NCI-H1417 (cell line): ENCODE results near the gene IFT57.
"Not testable (repeated sequence)": the region's sequence is repeated elsewhere in the genome, so short reads cannot be mapped to it uniquely, and the experiment has no call there.

Source experiments
- DNase-seq, 3 experiments: peaks; one replicate each; lab custom pipeline; 2025; lab: John Stamatoyannopoulos, UW

The IFT57 gene, protein sequence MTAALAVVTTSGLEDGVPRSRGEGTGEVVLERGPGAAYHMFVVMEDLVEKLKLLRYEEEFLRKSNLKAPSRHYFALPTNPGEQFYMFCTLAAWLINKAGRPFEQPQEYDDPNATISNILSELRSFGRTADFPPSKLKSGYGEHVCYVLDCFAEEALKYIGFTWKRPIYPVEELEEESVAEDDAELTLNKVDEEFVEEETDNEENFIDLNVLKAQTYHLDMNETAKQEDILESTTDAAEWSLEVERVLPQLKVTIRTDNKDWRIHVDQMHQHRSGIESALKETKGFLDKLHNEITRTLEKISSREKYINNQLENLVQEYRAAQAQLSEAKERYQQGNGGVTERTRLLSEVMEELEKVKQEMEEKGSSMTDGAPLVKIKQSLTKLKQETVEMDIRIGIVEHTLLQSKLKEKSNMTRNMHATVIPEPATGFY

GRCh38 chr3:108221911-108222852 is at the start of gene IFT57:
TSS of gene IFT57 (minus strand) at chr3:108222424. CDS start at chr3:108222322, 102 bp downstream.
- DNase-seq = peak; percentile 96 to 100 (median 98)

- DNase-seq = no peak
Observed at GRCh38 chr3:108271626-108272025, 49.4 kb upstream of the IFT57 start.

- DNase-seq = not testable (repeated sequence)
Observed at GRCh38 chr3:108268235-108268634, 46.0 kb upstream of the IFT57 start.

- not testable (repeated sequence) for DNase-seq
Observed at GRCh38 chr3:108264534-108265298, 42.5 kb upstream of the IFT57 start.

DNA sequence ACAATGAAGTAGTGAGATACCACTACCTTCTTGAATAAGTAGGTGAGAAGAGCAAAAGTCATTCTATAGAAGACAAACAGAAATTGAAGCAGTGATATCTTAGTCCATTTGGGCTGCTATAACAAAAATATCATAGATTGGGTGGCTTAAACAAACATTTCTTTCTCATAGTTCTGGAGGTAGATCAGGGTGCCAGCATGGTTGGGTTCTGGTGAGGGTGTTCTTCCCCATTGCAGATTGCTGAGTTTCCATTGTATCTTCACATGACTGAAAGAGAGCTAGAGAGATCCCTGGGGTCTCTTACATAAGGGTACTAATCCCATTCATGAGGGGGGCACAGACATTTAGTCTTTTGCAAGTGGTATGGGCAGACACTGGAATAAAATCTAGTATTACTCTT is 32.9 kb upstream of the IFT57 start:
- DNase-seq = no peak

GRCh38 chr3:108251844-108252243 is 29.6 kb upstream of the IFT57 start:
- no peak for DNase-seq

- DNase-seq = no peak
Observed at GRCh38 chr3:108251265-108251664, 29.0 kb upstream of the IFT57 start.

- no peak for DNase-seq
Observed at GRCh38 chr3:108250626-108251025, 28.4 kb upstream of the IFT57 start.

GRCh38 chr3:108243243-108243642 is 21.0 kb upstream of the IFT57 start:
- DNase-seq = no peak

DNA sequence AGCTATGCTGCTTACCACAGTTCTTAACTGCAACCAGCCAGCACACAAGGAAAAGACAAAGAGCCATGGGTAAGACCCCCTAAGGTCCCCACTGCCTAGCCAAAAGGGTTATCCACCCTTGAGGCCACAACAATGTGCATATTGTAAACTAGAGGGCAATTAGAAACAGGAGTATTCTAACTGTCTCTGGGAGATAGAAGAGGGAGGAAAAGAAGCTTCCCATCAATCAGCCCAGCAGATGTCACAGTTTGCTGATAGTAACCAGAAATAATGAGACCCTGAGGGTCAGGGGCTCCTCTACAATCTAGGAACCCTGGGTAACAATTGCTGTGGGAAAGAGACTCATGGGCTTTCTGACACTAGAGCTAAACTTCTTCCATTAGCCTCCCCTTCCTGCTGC is 20.6 kb upstream of the IFT57 start:
- DNase-seq = no peak

- no peak for DNase-seq
Observed at GRCh38 chr3:108241721-108242120, 19.5 kb upstream of the IFT57 start.

- no peak for DNase-seq
Observed at GRCh38 chr3:108241146-108241545, 18.9 kb upstream of the IFT57 start.

- DNase-seq = no peak
Observed at GRCh38 chr3:108239082-108239481, 16.9 kb upstream of the IFT57 start.

- no peak for DNase-seq
Observed at GRCh38 chr3:108235290-108235689, 13.1 kb upstream of the IFT57 start.

GRCh38 chr3:108234387-108234957 is 12.2 kb upstream of the IFT57 start:
- peak in 1 of 3 experiments; percentile 44 for DNase-seq

DNA sequence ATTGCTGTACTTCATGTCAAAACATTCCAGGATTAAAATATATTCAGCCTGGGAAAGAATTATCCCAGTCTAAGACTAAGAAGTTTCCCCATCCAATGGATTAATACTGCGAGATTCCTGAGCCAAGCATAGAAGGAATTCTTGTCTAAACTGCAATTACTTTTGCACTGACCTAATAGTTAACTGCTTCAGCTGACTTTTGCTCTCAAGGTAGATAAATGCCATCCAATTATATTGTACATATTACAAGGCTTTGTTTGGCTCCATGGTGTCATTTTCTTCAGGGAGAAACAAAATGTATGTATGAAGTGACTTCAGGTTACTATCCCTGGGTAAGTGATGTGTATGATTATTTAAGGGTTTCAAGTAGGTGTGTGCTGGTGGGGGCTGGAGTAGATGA is 6.1 kb upstream of the IFT57 start:
- no peak for DNase-seq

DNA sequence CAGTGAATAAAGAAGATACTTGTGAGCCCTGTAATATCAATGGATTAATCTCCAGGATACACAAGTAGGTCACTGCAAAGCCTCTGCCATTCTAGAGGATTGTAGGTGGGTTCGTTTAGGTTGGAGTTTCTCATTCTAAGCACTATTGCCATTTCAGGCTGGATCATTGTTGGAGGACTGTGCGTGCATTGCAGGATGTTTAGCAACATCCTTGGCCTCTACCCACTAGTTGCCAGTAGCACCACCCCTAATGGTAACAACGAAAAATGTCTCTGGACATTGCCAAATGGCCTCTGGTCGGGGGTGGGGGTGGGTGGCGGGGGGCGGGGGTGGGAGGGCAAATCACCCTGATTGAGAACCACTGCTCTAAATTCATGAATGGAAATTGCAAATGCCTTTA is 4.9 kb upstream of the IFT57 start:
- DNase-seq = no peak

DNA sequence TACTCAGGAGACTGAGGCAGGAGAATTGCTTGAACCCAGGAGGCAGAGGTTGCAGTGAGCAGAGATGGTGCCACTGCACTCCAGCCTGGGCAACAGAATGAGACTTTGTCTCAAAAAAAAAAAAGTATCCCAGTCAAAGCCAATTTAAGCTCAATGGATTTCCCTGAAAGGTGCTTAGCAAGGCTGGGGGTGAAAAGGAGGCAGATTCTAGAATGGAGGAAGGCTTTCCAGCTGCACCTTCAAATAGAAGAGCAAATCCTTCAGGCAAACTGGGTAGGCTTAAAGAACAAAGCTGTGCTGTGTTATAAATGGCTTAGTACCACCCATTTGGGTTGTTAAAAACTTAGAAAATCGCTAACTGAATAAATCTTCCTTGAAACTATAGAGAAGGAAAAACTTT is 3.0 kb upstream of the IFT57 start:
- DNase-seq = no peak

DNA sequence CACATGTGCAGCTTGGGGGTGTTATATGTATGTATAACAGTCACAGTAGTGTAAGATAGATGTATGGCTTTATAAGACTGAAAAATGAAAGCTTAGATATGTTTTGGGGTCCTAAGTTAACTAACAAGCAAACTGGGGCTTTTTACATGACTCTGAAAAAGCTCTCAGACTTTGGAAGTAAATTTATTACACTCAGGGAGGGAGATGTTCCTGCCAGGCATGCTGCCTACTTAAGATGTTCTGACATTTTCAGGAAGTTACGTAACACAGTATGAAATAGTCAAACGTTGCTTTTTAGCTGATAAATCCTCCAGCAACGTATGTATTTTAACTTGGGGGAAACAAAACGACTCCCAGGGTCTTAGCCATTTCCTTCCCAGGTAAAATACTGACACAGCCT is 1.7 kb upstream of the IFT57 start:
- DNase-seq = no peak

DNA sequence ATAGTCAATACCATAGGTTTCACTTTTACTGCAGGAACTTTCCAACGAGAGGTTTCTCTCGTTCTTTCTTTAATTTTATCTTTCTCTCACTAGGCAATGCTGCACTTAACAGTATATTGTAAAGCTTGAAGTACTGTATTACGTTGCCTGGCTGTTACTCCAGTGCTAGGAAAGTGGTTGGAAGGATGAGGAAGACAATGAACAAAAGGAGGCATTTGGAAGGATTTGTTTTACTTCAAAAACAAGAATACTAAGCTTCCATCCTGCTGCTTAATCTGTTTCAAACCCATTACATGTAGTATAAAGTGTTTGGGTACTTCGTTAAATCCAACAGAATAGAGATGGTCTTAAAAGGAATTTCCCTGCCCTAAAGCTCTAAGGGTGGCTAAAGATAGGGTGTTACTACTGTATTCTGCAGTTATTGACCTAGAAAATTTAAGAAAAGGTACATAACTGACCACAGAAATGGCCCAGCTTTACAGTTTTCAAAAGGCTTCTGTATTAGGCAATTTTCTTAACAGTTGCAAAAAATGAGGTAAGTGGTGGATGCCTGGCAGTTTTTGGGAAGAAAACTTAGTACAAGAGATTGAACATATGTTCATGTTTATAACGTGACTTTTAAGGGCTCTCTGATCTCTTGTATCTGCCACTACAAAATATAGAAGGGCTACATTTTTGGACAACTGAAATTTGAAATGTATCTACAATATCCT is 785 bp upstream of the IFT57 start:
- DNase-seq = peak in 1 of 3 experiments; percentile 73

DNA sequence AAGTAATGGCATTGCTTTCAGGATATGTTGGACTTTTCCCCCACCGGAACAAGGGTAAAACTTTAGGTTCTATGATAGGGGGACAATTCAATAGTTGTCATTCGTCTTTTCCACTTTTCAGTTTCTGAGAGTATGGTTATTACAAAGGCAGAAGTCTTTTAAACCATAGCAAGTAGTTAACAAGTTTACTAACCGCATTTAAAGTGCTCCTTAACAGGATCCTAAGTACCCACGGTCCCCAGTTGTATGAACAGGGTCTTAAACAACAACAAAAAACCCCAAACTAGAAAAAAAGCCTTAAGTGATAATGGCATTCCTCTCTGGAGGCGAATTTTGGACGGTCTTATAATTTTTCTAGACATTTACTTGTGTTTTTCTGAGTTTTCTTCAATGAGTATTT is 831 bp downstream of the IFT57 start:
- peak in 2 of 3 experiments; percentile 43 to 74 for DNase-seq
